OCI-LY3 (cell line): ENCODE results near the gene CHPF.

Source experiments
- H2AFZ ChIP-seq: fragments of 200-600, 300-600 bp; shearing (Covaris generic); 2 replicates; pipeline ENCODE4 v1.6.0; 2014; ENCODE audit warnings: antibody characterized with exemption, low read depth, low read length
- H3K27ac ChIP-seq: fragments of 200-600, 300-600 bp; sonication (generic); 2 replicates; pipeline ENCODE4 v1.5.1; 2014; ENCODE audit warnings: mild to moderate bottlenecking, low read length, moderate library complexity, mixed read lengths
- H3K27me3 ChIP-seq: fragments of 200-600, 300-600 bp; sonication (generic); 2 replicates; pipeline ENCODE4 v1.6.1; 2014; ENCODE audit warnings: low read depth, low read length, mixed read lengths
- H3K36me3 ChIP-seq: fragments of 200-600, 300-600 bp; sonication (generic); replicated peaks from 2 replicates; pipeline ENCODE3; 2014; ENCODE audit warnings: low read depth, low read length, mixed read lengths
- H3K4me1 ChIP-seq: fragments of 300-600, 200-600 bp; sonication (generic); 2 replicates; pipeline ENCODE4 v1.6.1; 2014; ENCODE audit warnings: low read length, mixed read lengths
- H3K4me2 ChIP-seq: fragments of 200-600, 300-600 bp; sonication (generic); 2 replicates; pipeline ENCODE4 v1.6.1; 2014; ENCODE audit warnings: low read length, mixed read lengths
- H3K4me3 ChIP-seq: fragments of 300-600, 200-600 bp; sonication (generic); 2 replicates; pipeline ENCODE4 v1.5.1; 2014; ENCODE audit warnings: antibody characterized with exemption, mild to moderate bottlenecking, low read length, moderate library complexity
- H3K79me2 ChIP-seq: fragments of 300-600, 200-600 bp; shearing (Covaris generic); 2 replicates; pipeline ENCODE4 v1.6.1; 2014; ENCODE audit warnings: mild to moderate bottlenecking, low read length, mixed read lengths
- H3K9ac ChIP-seq: fragments of 300-600, 200-600 bp; shearing (Covaris generic); 2 replicates; pipeline ENCODE4 v1.6.0; 2014; ENCODE audit warnings: mild to moderate bottlenecking, low read length, moderate library complexity
- H3K9me3 ChIP-seq: fragments of 200-600, 300-600 bp; shearing (Covaris generic); 2 replicates; pipeline ENCODE4 v1.6.1; 2014; ENCODE audit warnings: low read length, mixed read lengths; ENCODE audit not compliant: insufficient read depth
- H4K20me1 ChIP-seq: fragments of 200-600, 300-600 bp; sonication (generic); 2 replicates; pipeline ENCODE4 v1.6.1; 2016; ENCODE audit warnings: low read length, mixed read lengths; ENCODE audit not compliant: insufficient read depth
- EZH2phosphoT487 ChIP-seq: fragments of 200-600 bp; shearing (Covaris generic); IDR thresholded peaks from 2 replicates; pipeline ENCODE4 v1.6.1; 2018; ENCODE audit warnings: antibody characterized with exemption, mixed run types, low read depth
- TF ChIP-seq, protein P1 (sequence below): fragments of 200-600, 300-600 bp; sonication (generic); IDR thresholded peaks from 2 replicates; pipeline ENCODE4 v1.5.1; 2014; ENCODE audit warnings: antibody characterized with exemption, low read length, low read depth

CHPF gene

DNA sequence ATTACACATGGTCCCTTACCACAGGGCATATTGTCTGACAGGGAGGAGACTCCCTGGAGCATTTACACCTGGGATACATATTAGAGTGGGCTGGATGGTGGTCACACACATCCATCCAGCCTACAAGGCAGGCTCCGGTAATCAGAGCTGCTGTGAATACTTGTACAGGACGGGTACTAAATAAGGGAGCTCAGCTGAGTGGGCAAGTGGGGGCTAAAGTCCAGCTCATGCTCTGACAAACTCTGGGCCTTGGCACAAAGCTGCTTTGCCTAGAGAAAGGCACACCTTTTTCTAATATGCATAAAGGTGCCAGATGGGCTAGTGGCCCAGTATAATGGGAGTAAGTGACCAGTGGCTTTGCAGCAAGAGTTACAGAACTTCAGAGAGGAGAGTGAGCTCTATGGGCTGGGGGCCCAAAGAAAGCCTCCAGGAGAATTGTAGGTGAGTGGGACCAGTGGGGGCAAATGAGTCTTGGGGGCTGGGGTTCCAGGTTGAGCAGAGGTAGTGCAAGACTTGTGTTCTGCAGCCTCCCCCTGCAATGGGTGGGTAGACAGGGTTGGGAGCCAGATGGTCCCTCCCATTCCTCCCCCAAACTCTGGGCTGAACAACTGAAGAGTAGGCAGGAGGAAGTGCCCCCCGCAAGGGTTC is 1.8 kb upstream of the CHPF start:
- no peak for TF ChIP-seq EZH2phosphoT487
- TF ChIP-seq, protein P1, sequence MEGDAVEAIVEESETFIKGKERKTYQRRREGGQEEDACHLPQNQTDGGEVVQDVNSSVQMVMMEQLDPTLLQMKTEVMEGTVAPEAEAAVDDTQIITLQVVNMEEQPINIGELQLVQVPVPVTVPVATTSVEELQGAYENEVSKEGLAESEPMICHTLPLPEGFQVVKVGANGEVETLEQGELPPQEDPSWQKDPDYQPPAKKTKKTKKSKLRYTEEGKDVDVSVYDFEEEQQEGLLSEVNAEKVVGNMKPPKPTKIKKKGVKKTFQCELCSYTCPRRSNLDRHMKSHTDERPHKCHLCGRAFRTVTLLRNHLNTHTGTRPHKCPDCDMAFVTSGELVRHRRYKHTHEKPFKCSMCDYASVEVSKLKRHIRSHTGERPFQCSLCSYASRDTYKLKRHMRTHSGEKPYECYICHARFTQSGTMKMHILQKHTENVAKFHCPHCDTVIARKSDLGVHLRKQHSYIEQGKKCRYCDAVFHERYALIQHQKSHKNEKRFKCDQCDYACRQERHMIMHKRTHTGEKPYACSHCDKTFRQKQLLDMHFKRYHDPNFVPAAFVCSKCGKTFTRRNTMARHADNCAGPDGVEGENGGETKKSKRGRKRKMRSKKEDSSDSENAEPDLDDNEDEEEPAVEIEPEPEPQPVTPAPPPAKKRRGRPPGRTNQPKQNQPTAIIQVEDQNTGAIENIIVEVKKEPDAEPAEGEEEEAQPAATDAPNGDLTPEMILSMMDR = no peak
- no peak overlapping the region for H3K4me2 ChIP-seq
- peaks cover 8% of the 10 kb centered on the region for H3K79me2 ChIP-seq
- peaks cover 14% of the 10 kb centered on the region; the same call in 1 of the 2 replicates for H4K20me1 ChIP-seq
- H3K27ac ChIP-seq = no peak overlapping the region
- peaks cover 8% of the 10 kb centered on the region for H3K36me3 ChIP-seq
- no peak overlapping the region for H3K9ac ChIP-seq
- H2AFZ ChIP-seq = no peak overlapping the region
- H3K27me3 ChIP-seq = no peaks in the 10 kb centered on the region
- no peaks in the 10 kb centered on the region for H3K9me3 ChIP-seq
- H3K4me3 ChIP-seq = no peak overlapping the region
- H3K4me1 ChIP-seq = peaks cover 6% of the 10 kb centered on the region

DNA sequence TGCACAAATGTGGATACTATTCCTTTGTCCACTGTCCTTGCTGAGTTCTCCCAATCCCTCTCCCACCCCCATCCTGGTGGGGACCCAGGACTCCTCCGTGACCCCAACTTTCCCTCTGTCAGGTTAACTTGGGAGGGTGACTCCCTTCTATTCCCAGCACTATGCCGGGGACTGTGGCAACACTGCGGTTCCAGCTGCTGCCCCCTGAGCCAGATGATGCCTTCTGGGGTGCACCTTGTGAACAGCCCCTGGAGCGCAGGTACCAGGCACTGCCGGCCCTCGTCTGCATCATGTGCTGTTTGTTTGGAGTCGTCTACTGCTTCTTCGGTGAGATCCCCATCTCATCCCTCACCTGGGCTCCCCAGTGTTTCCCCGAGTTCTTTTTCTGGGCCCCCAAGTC is 958 bp upstream of the CHPF start:
- Histone ChIP-seq H3K9me3 (no peaks in the 10 kb centered on the region), H2AFZ (0 out of 2 replicates have a peak overlapping the region, but pooled peaks have one; percentile 75), H3K27ac (no peak overlapping the region), H3K4me2 (peak overlapping the region; percentile 88), H3K4me1 (peaks cover 6% of the 10 kb centered on the region), H3K79me2 (peaks cover 8% of the 10 kb centered on the region), H4K20me1 (peaks cover 14% of the 10 kb centered on the region; the same call in 1 of the 2 replicates), H3K27me3 (no peaks in the 10 kb centered on the region), H3K9ac (peak overlapping the region; percentile 68; the same call in 1 of the 2 replicates), H3K4me3 (peak overlapping the region; percentile 99), H3K36me3 (peaks cover 8% of the 10 kb centered on the region)
- TF ChIP-seq, protein P1 = no peak
- TF ChIP-seq EZH2phosphoT487 = no peak

DNA sequence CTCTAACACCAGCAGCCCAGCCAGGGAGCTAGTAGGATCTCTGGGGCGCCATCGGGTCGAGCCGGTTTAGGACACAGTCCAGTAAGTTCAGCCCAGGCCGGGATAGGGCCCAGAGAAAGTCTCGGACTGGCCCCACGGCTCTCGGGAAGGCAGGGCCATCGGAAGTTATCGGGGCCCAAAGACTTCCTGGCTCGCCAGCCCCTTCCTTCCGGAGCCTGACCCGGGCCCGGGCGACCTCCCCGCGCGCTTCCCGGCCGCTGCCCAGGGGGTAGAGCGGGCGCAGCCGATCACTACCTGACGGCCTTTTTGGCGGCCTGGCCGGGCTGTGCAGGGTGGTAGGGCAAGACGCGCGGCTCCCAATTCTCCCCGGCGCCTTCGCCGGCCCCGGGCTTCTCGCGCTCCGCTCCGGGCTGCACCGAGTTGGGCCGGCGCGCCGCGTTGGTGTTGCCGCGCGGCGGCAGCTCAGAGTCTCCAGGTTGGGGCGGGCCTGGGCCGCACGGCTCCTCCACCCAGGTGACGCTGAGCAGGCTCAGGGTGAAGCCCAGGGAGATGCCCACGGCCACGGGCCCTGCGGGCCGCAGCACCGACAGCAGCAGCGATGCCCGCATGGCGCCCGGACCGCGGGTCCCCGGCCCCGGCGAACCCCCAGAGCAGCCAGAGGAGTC is 546 bp downstream of the CHPF start:
- H3K4me1 ChIP-seq = peaks cover 6% of the 10 kb centered on the region
- TF ChIP-seq, protein P1 = no peak
- no peak for TF ChIP-seq EZH2phosphoT487
- H3K9ac ChIP-seq = peak overlapping the region; percentile 83
- peak overlapping the region; percentile 97 for H3K4me2 ChIP-seq
- H3K36me3 ChIP-seq = peaks cover 8% of the 10 kb centered on the region
- peak overlapping the region; percentile 99 for H3K4me3 ChIP-seq
- H3K9me3 ChIP-seq = no peaks in the 10 kb centered on the region
- H3K27me3 ChIP-seq = no peaks in the 10 kb centered on the region
- peak overlapping the region; percentile 41; the same call in 1 of the 2 replicates for H2AFZ ChIP-seq
- H4K20me1 ChIP-seq = peaks cover 14% of the 10 kb centered on the region; the same call in 1 of the 2 replicates
- H3K27ac ChIP-seq = peak overlapping the region; percentile 60
- peaks cover 8% of the 10 kb centered on the region for H3K79me2 ChIP-seq

DNA sequence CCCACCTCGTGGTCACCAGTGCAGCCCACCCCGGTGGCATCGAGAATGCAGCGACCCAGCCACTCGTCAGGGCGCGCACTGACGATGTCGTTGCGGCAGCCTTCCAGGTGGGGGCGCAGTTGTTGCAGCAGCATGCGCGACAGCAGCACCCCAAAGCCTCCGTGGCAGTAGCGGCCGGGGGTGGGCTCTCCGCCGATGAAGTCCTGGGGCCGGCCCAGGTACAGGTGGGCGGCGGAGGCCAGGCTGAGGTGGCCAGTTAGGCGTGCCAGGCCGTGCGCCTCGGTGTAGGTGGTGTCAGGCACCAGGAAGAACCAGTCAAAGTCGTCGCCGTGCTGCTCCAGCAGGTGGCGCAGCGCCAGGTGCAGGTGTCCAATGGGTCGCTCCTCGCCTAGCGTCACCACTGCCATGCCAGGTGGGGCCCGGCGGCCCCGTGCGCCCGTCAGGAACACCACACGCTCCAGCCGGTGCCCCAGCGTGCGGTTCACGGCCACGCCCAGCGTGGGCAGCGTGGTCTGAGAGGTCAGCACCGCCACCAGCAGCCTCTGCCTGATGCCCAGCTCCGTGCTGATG is 1.9 kb downstream of the CHPF start:
- Histone ChIP-seq H3K36me3 (peaks cover 8% of the 10 kb centered on the region), H3K9me3 (no peaks in the 10 kb centered on the region), H3K27ac (no peak overlapping the region), H3K4me3 (peak overlapping the region; percentile 99), H4K20me1 (peaks cover 14% of the 10 kb centered on the region; the same call in 1 of the 2 replicates), H3K9ac (peak overlapping the region; percentile 83; the same call in 1 of the 2 replicates), H3K79me2 (peaks cover 8% of the 10 kb centered on the region), H3K4me1 (peaks cover 6% of the 10 kb centered on the region), H3K27me3 (no peaks in the 10 kb centered on the region), H3K4me2 (peak overlapping the region; percentile 97), H2AFZ (no peak overlapping the region)
- TF ChIP-seq, protein P1 = peak; percentile 99
- no peak for TF ChIP-seq EZH2phosphoT487
